ENCODE results near the gene ILK. TPM values are rescaled to one million over a fixed set of nuclear protein-coding genes. Genes with fewer than 3 reads are reported as not detected.

ILK gene
- total and polyA plus RNA-seq, 5 donors from 2014 or later, result 62.9 to 141 (median 99.3) TPM

GRCh38 chr11:6620636-6621035 is 17.1 kb downstream of the ILK start:
- no peak overlapping the region for H3K4me3 ChIP-seq (ENCODE audit: low read depth, low read length)
- H3K27me3 ChIP-seq (ENCODE audit: control insufficient read depth, insufficient read depth, low read length), result no peaks in the 10 kb centered on the region
- Mint-ChIP-seq H3K27ac (no peak overlapping the region), H3K4me1 (peaks cover 0 to 13% (median 12%) of the 10 kb centered on the region in 4 donors), H3K27me3 (no peaks in the 10 kb centered on the region), H3K9me3 (no peaks in the 10 kb centered on the region), H3K36me3 (peaks cover 14% of the 10 kb centered on the region), H3K4me3 (no peak overlapping the region)
- no peak overlapping the region for H3K27ac ChIP-seq (ENCODE audit: insufficient read depth, low read length, poor library complexity, severe bottlenecking)
- DNase-seq (no peak), ATAC-seq (ENCODE audit: low read depth in 2 of 2) (no peak)
- H3K36me3 ChIP-seq (ENCODE audit: control insufficient read depth, insufficient read depth, low read length), result peaks cover 13% of the 10 kb centered on the region
- peaks cover 29% of the 10 kb centered on the region for H3K4me1 ChIP-seq (ENCODE audit: control insufficient read depth, insufficient read depth, low read length, poor library complexity, severe bottlenecking)
- H3K9me3 ChIP-seq (ENCODE audit: control insufficient read depth in 2 of 2, low read length in 2 of 2), result no peaks in the 10 kb centered on the region

GRCh38 chr11:6621711-6622211 is 18.2 kb downstream of the ILK start:
- H3K27me3 ChIP-seq (ENCODE audit: control insufficient read depth, insufficient read depth, low read length), result no peaks in the 10 kb centered on the region
- no peak overlapping the region for H3K27ac ChIP-seq (ENCODE audit: insufficient read depth, low read length, poor library complexity, severe bottlenecking)
- no peaks in the 10 kb centered on the region for H3K9me3 ChIP-seq (ENCODE audit: control insufficient read depth in 2 of 2, low read length in 2 of 2)
- H3K4me3 ChIP-seq (ENCODE audit: low read depth, low read length), result no peak overlapping the region
- no peaks in the 10 kb centered on the region for H3K27me3 Mint-ChIP-seq
- no peak for ATAC-seq (ENCODE audit: low read depth in 2 of 2)
- H3K27ac Mint-ChIP-seq, result peak overlapping the region in 1 of 3 donors; percentile 86
- H3K4me1 Mint-ChIP-seq, result peaks cover 0 to 7% (median 6%) of the 10 kb centered on the region in 4 donors
- no peaks in the 10 kb centered on the region for H3K9me3 Mint-ChIP-seq
- H3K36me3 Mint-ChIP-seq, result peaks cover 6% of the 10 kb centered on the region
- H3K36me3 ChIP-seq (ENCODE audit: control insufficient read depth, insufficient read depth, low read length), result peaks cover 3% of the 10 kb centered on the region
- H3K4me3 Mint-ChIP-seq, result no peak overlapping the region
- DNase-seq, result no peak
- H3K4me1 ChIP-seq (ENCODE audit: control insufficient read depth, insufficient read depth, low read length, poor library complexity, severe bottlenecking), result peaks cover 28% of the 10 kb centered on the region

DNA sequence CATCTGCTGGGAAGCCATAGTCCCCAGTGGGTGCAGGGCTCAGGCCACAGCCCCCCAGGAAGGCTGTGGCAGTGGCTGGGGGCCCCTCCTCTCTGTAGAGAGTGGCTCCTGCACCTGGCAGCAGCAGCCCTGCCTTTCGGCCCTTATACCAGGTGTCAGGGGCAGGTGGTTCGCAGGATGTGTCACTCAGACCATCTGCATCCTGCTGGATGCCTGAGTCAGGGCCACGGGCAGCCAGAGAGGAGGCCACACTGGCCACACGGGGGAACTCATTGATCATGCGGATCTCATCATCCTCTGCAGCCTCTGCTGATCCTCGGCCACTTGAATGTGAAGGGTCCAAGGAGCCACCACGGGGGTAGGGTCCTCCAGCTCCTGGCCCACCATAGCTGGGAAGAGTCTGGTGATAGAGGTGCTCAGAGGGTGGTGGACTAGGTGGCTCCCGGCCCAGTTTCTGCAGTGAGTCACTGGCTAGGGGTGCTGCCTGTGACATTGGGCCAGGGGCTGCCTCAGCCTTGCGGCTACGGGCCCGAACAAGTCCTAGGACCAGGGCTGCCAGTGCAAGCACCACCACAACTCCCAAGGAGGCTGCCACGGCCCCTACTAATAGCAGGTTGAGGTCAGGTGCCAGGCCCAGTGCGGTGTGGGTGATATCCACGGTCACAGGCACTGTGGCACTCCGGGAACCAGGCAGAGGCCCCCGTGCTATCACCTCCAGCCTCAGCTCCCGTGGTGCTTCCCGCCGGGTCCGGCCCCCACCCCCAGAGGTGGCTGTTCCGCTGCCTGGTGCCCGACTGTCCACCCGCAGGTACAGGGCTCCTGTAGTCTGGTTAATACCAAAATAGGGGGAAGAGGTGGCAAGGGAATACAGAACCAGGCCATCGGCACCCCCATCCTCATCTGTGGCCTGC is 18.9 kb downstream of the ILK start:
- no peak for DNase-seq
- H3K27ac Mint-ChIP-seq, result no peak overlapping the region
- Histone ChIP-seq H3K4me3 (ENCODE audit: low read depth, low read length) (no peak overlapping the region), H3K27ac (ENCODE audit: insufficient read depth, low read length, poor library complexity, severe bottlenecking) (no peak overlapping the region), H3K4me1 (ENCODE audit: control insufficient read depth, insufficient read depth, low read length, poor library complexity, severe bottlenecking) (peaks cover 25% of the 10 kb centered on the region), H3K27me3 (ENCODE audit: control insufficient read depth, insufficient read depth, low read length) (no peaks in the 10 kb centered on the region), H3K9me3 (ENCODE audit: control insufficient read depth in 2 of 2, low read length in 2 of 2) (no peaks in the 10 kb centered on the region), H3K36me3 (ENCODE audit: control insufficient read depth, insufficient read depth, low read length) (no peaks in the 10 kb centered on the region)
- no peaks in the 10 kb centered on the region for H3K9me3 Mint-ChIP-seq
- no peak overlapping the region for H3K4me3 Mint-ChIP-seq
- H3K36me3 Mint-ChIP-seq, result peaks cover 6% of the 10 kb centered on the region
- H3K27me3 Mint-ChIP-seq, result no peaks in the 10 kb centered on the region
- no peak for ATAC-seq (ENCODE audit: low read depth in 2 of 2)
- H3K4me1 Mint-ChIP-seq, result peaks cover 0 to 12% (median 7%) of the 10 kb centered on the region in 4 donors

DNA sequence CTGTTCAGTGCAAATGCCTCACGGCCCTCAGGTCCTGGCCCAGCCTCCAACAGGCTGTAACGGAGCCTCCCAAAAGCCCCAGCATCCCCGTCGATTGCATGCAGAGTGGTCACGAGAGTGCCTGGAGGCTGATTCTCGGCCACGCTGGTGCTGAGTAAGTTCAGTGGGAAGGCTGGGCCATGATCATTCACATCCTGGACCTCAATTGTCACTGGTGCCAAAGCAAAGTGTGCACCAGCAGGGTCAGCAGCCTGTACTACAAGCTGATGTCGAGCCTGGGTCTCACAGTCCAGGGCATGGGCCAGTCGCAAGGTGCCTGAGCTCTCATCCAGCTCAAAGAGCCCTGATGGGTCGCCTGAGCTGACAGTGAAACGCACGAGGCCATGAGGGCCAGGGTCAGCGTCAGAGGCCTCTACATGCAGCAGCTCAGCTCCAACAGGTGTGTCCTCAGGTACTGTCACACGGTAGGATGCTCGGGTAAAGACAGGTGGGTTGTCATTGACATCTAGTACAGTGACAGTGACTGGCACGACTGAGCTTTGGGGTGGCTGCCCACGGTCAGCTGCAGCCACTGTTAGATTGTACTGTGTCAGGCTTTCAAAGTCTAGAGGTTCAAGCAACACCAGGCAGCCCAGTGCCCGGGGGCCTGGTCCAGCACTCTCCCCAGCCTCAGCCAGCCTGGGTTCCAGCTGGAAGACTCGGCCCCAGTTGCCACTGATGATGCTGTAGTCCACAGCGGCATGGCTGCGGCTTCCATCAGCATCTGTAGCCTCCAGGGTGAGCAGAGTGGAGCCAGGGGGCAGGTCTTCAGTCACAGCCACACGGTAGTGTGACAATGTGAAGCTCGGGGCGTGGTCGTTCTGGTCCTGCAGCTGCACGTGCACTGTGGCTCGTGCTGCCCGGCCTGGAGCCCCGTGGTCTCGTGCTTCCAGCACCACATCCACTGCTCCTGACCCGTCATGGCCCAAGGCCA is 20.1 kb downstream of the ILK start:
- Histone ChIP-seq H3K27me3 (ENCODE audit: control insufficient read depth, insufficient read depth, low read length) (no peaks in the 10 kb centered on the region), H3K9me3 (ENCODE audit: control insufficient read depth in 2 of 2, low read length in 2 of 2) (no peaks in the 10 kb centered on the region), H3K4me1 (ENCODE audit: control insufficient read depth, insufficient read depth, low read length, poor library complexity, severe bottlenecking) (peaks cover 18% of the 10 kb centered on the region), H3K4me3 (ENCODE audit: low read depth, low read length) (no peak overlapping the region), H3K27ac (ENCODE audit: insufficient read depth, low read length, poor library complexity, severe bottlenecking) (no peak overlapping the region), H3K36me3 (ENCODE audit: control insufficient read depth, insufficient read depth, low read length) (no peaks in the 10 kb centered on the region)
- Mint-ChIP-seq H3K4me3 (no peak overlapping the region), H3K27me3 (no peaks in the 10 kb centered on the region), H3K9me3 (no peaks in the 10 kb centered on the region), H3K4me1 (peaks cover 4 to 21% (median 13%) of the 10 kb centered on the region in 4 donors), H3K36me3 (peaks cover 6% of the 10 kb centered on the region), H3K27ac (peak overlapping the region in 1 of 3 donors; percentile 45)
- DNase-seq (no peak), ATAC-seq (ENCODE audit: low read depth in 2 of 2) (no peak)

DNA sequence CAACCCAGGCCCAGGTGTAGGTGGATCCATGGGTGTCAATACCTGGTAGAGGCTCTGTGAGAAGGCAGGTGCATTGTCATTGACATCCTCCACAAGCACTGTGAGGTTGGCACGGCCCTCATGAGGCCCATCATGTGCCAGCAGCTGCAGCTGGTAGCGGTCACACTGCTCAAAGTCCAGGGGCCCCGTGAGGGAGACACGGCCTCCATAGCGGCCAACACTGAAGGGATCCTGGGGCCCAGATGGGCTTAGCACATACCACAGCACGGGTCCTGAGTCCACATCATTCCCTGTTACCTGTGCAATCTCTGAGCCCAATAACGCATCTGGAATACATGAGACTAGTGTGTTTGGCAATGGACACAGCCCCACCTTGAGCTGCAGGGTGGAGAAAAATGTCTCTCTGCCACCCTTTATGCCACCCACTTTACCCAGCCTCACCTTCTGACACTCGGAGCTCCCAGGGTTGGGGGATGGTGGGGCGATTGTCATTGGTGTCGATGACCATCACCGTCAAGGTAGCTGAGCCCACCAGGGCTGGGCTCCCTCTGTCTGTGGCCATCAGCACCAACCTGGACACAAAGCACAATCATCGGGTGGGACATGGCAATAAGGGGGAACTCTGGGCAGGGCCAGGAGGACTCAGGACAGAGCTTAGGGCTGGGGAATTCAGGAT is 21.7 kb downstream of the ILK start:
- no peak for ATAC-seq (ENCODE audit: low read depth in 2 of 2)
- Histone ChIP-seq H3K27me3 (ENCODE audit: control insufficient read depth, insufficient read depth, low read length) (no peaks in the 10 kb centered on the region), H3K36me3 (ENCODE audit: control insufficient read depth, insufficient read depth, low read length) (no peaks in the 10 kb centered on the region), H3K27ac (ENCODE audit: insufficient read depth, low read length, poor library complexity, severe bottlenecking) (no peak overlapping the region), H3K4me1 (ENCODE audit: control insufficient read depth, insufficient read depth, low read length, poor library complexity, severe bottlenecking) (peaks cover 9% of the 10 kb centered on the region), H3K9me3 (ENCODE audit: control insufficient read depth in 2 of 2, low read length in 2 of 2) (no peaks in the 10 kb centered on the region), H3K4me3 (ENCODE audit: low read depth, low read length) (no peak overlapping the region)
- no peak for DNase-seq
- H3K27ac Mint-ChIP-seq, result no peak overlapping the region
- H3K4me3 Mint-ChIP-seq, result no peak overlapping the region
- H3K36me3 Mint-ChIP-seq, result peaks cover 6% of the 10 kb centered on the region
- no peaks in the 10 kb centered on the region for H3K9me3 Mint-ChIP-seq
- H3K27me3 Mint-ChIP-seq, result no peaks in the 10 kb centered on the region
- H3K4me1 Mint-ChIP-seq, result peaks cover 4 to 26% (median 13%) of the 10 kb centered on the region in 4 donors

DNA sequence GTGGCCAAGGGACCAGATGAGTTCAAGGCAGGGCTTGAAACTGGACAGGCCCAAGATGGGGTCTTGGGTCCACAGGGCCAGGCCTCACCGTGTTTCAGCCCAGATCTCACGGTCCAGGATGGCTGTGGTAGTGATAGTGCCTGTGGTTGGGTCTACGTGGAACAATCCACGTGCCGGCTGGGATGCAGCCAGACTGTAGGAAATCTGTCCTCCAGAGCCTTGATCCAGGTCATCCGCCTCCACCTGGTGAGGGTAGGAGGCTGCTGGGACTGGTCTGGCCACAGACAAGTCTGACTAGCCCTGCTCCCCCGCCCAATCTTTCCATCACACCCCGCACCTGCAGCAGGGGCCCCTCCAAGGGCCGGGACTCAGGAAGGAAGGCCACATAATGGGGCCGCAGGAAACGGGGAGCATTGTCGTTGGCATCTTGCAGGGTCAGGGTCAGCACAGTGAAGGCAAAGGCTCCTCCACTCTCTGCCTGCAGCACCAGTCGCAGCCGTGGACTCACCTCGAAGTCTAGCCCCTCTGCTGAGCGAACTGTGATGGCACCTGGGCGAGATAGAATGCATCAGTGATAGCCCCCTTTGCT is 22.4 kb downstream of the ILK start:
- no peak for DNase-seq

More for the DNA sequence above, 22.4 kb downstream of the ILK start:
- Histone ChIP-seq H3K36me3 (ENCODE audit: control insufficient read depth, insufficient read depth, low read length) (no peaks in the 10 kb centered on the region), H3K27ac (ENCODE audit: insufficient read depth, low read length, poor library complexity, severe bottlenecking) (no peak overlapping the region), H3K4me3 (ENCODE audit: low read depth, low read length) (no peak overlapping the region), H3K9me3 (ENCODE audit: control insufficient read depth in 2 of 2, low read length in 2 of 2) (no peaks in the 10 kb centered on the region), H3K27me3 (ENCODE audit: control insufficient read depth, insufficient read depth, low read length) (no peaks in the 10 kb centered on the region), H3K4me1 (ENCODE audit: control insufficient read depth, insufficient read depth, low read length, poor library complexity, severe bottlenecking) (peaks cover 9% of the 10 kb centered on the region)
- Mint-ChIP-seq H3K27me3 (no peaks in the 10 kb centered on the region), H3K4me1 (peaks cover 4 to 26% (median 13%) of the 10 kb centered on the region in 4 donors), H3K9me3 (no peaks in the 10 kb centered on the region), H3K36me3 (peaks cover 6% of the 10 kb centered on the region), H3K27ac (no peak overlapping the region), H3K4me3 (no peak overlapping the region)
- ATAC-seq (ENCODE audit: low read depth in 2 of 2), result no peak
